CD4-positive, alpha-beta T cell treated with Interferon gamma for 1 hour (primary cell): ENCODE measurements around the gene CNTNAP2.
"Not testable (repeated sequence)": the region's sequence is repeated elsewhere in the genome, so short reads cannot be mapped to it uniquely, and the experiment has no call there.

Experiments used
- DNase-seq: peaks from one replicate; pipeline ENCODE4 v3.0.0-alpha.2; 2020

CNTNAP2 gene

GRCh38 chr7:148437043-148437442 lies 2320.4 kb downstream of the CNTNAP2 start:
- DNase-seq, result no peak

GRCh38 chr7:148442141-148442655 lies 2325.6 kb downstream of the CNTNAP2 start:
- no peak for DNase-seq

GRCh38 chr7:148442933-148443332 lies 2326.3 kb downstream of the CNTNAP2 start:
- no peak for DNase-seq

- no peak for DNase-seq
Measured at GRCh38 chr7:148445260-148446044, 2328.9 kb downstream of the CNTNAP2 start.

- DNase-seq, result no peak
Measured at GRCh38 chr7:148447221-148447849, 2330.7 kb downstream of the CNTNAP2 start.

- not testable (repeated sequence) for DNase-seq
Measured at GRCh38 chr7:148451526-148451925, 2334.9 kb downstream of the CNTNAP2 start.

GRCh38 chr7:148456351-148456750 lies 2339.8 kb downstream of the CNTNAP2 start:
- DNase-seq, result no peak

- no peak for DNase-seq
Measured at GRCh38 chr7:148457310-148457921, 2340.8 kb downstream of the CNTNAP2 start.

- DNase-seq, result no peak
Measured at GRCh38 chr7:148458263-148458662, 2341.7 kb downstream of the CNTNAP2 start.

- DNase-seq, result no peak
Measured at GRCh38 chr7:148461392-148462179, 2345.0 kb downstream of the CNTNAP2 start.

GRCh38 chr7:148462774-148463173 lies 2346.2 kb downstream of the CNTNAP2 start:
- not testable (repeated sequence) for DNase-seq

- DNase-seq, result no peak
Measured at GRCh38 chr7:148463210-148463609, 2346.6 kb downstream of the CNTNAP2 start.

- no peak for DNase-seq
Measured at GRCh38 chr7:148464947-148465346, 2348.3 kb downstream of the CNTNAP2 start.

- DNase-seq, result not testable (repeated sequence)
Measured at GRCh38 chr7:148465441-148465840, 2348.8 kb downstream of the CNTNAP2 start.

GRCh38 chr7:148466120-148466519 lies 2349.5 kb downstream of the CNTNAP2 start:
- no peak for DNase-seq

- no peak for DNase-seq
Measured at GRCh38 chr7:148468700-148469098, 2352.1 kb downstream of the CNTNAP2 start.
